HCT116 (cell line): Measurements from ENCODE around the gene CC2D2B. TPM values are rescaled to one million over a fixed set of nuclear protein-coding genes. Genes with fewer than 3 reads are reported as not detected.

Source experiments
- ATAC-seq: fragments of 200-7000 bp; cut with Tn5 transposase; 2 replicates; pipeline ENCODE4 v1.9.1; 2020; ENCODE audit warnings: mild to moderate bottlenecking, moderate library complexity
- BruUV-seq: library from RNA; stranded (reverse); fragments of 400-500 nt; replicated peaks from 2 replicates; lab custom pipeline; 2021; lab: Mats Ljungman, UMichigan
- CTCF ChIA-PET: fragments of 300-600 bp; sonication (Branson Sonifier 250); formaldehyde crosslinking; loops from one replicate; lab custom pipeline; 2021; ENCODE audit warnings: antibody characterized with exemption; lab: Charles Lee
- POLR2A ChIA-PET: fragments of 300-600, 350-600 bp; sonication (Branson Sonifier 250); formaldehyde crosslinking; loops from one replicate; lab custom pipeline; 2021; ENCODE audit warnings: antibody characterized with exemption; lab: Charles Lee
- RAD21 ChIA-PET, 2 experiments: fragments of 300-600 bp; sonication (Branson Sonifier 250); formaldehyde crosslinking; loops; one replicate each; lab custom pipeline; 2023; ENCODE audit warnings: low total read pairs in 2 of 2; ENCODE audit not compliant: uncharacterized antibody in 2 of 2, unreplicated experiment in 2 of 2, low non-redundant PET in 1 of 2; lab: Charles Lee
- DNase-seq: peaks from one replicate; pipeline ENCODE4 v3.0.0-alpha.2; 2010; ENCODE audit warnings: low read depth, low spot score
- H2AFZ ChIP-seq: fragments of 200-600 bp; shearing (Covaris generic), sonication (generic); 2 replicates; pipeline ENCODE4 v1.6.1; 2017; ENCODE audit warnings: low read depth, mixed run types, mixed read lengths, antibody characterized with exemption, low read length; ENCODE audit not compliant: poor library complexity, severe bottlenecking
- H3K27ac ChIP-seq: 2 replicates; pipeline ENCODE4 v1.5.1; 2012; ENCODE audit warnings: low read depth, low read length
- H3K27me3 ChIP-seq: fragments of 200-600 bp; sonication (generic); 2 replicates; pipeline ENCODE4 v1.6.1; 2016; ENCODE audit warnings: mixed run types, low read length, mixed read lengths; ENCODE audit not compliant: insufficient read depth
- H3K36me3 ChIP-seq, 2 experiments: fragments of 200-500 bp in 1 of 2; fragments of 200-600 bp in 1 of 2; sonication (Bioruptor generic) in 1 of 2; sonication (generic) in 1 of 2; 2 replicates each; pipeline versions ENCODE4 v1.5.1 to v1.6.1; 2014 to 2016; ENCODE audit warnings: low read length in 2 of 2, inconsistent platforms in 1 of 2, mixed read lengths in 1 of 2, mixed run types in 1 of 2; ENCODE audit not compliant: insufficient read depth in 2 of 2, control insufficient read depth in 1 of 2
- H3K4me1 ChIP-seq, 2 experiments: fragments of 200-600 bp in 1 of 2; sonication (generic) in 1 of 2; 2 replicates each; pipeline versions ENCODE4 v1.5.1 to v1.6.1; 2012 to 2017; ENCODE audit warnings: low read length in 2 of 2, inconsistent platforms in 1 of 2, mild to moderate bottlenecking in 1 of 2, mixed read lengths in 1 of 2, mixed run types in 1 of 2, moderate library complexity in 1 of 2; ENCODE audit not compliant: insufficient read depth in 2 of 2, control insufficient read depth in 1 of 2
- H3K4me2 ChIP-seq: fragments of 200-600 bp; sonication (generic); 2 replicates; pipeline ENCODE4 v1.6.1; 2017; ENCODE audit warnings: mixed run types, low read length, mixed read lengths
- H3K4me3 ChIP-seq, 2 experiments: fragments of 200-600 bp in 1 of 2; sonication (generic) in 1 of 2; replicated peaks in 1 of 2; 2 replicates each; pipeline ENCODE4 v1.5.1; 2011 to 2016; ENCODE audit warnings: low read length in 2 of 2, control low read depth in 1 of 2, low read depth in 1 of 2, mild to moderate bottlenecking in 1 of 2, mixed read lengths in 1 of 2, mixed run types in 1 of 2
- H3K79me2 ChIP-seq: fragments of 200-600 bp; sonication (generic); 2 replicates; pipeline ENCODE4 v1.6.1; 2017; ENCODE audit warnings: mild to moderate bottlenecking, mixed run types, low read length, moderate library complexity, mixed read lengths; ENCODE audit not compliant: insufficient read depth
- H3K9ac ChIP-seq: fragments of 200-600 bp; sonication (generic); 2 replicates; pipeline ENCODE4 v1.6.1; 2016; ENCODE audit warnings: low read length, mixed read lengths
- H3K9me2 ChIP-seq: fragments of 200-600 bp; sonication (generic), shearing (Covaris generic); 2 replicates; pipeline ENCODE4 v1.6.1; 2017; ENCODE audit warnings: mixed run types, mild to moderate bottlenecking, moderate library complexity; ENCODE audit not compliant: insufficient read depth
- H3K9me3 ChIP-seq, 2 experiments: fragments of 200-500 bp in 1 of 2; fragments of 200-600 bp in 1 of 2; sonication (Bioruptor generic) in 1 of 2; sonication (generic) in 1 of 2; 2 replicates each; pipeline ENCODE4 v1.6.1; 2014 to 2017; ENCODE audit warnings: low read length in 2 of 2, mixed read lengths in 2 of 2, inconsistent platforms in 1 of 2, low read depth in 1 of 2, mild to moderate bottlenecking in 1 of 2, mixed run types in 1 of 2, moderate library complexity in 1 of 2; ENCODE audit not compliant: control insufficient read depth in 1 of 2, insufficient read depth in 1 of 2
- H4K20me1 ChIP-seq: fragments of 200-600 bp; sonication (generic), shearing (Covaris generic); 2 replicates; pipeline ENCODE4 v1.6.1; 2017; ENCODE audit warnings: mixed run types, mild to moderate bottlenecking, moderate library complexity; ENCODE audit not compliant: insufficient read depth
- CBX3 ChIP-seq: IDR thresholded peaks from 2 replicates; pipeline ENCODE4 v1.6.1; 2012; ENCODE audit warnings: low read depth
- EGR1 ChIP-seq: IDR thresholded peaks from 2 replicates; pipeline ENCODE4 v1.6.1; 2012; ENCODE audit warnings: low read depth
- ELF1 ChIP-seq: IDR thresholded peaks from 2 replicates; pipeline ENCODE4 v1.6.1; 2012; ENCODE audit warnings: low read depth, borderline replicate concordance
- RAD21 ChIP-seq: IDR thresholded peaks from 2 replicates; pipeline ENCODE4 v1.6.1; 2012; ENCODE audit warnings: low read depth, mild to moderate bottlenecking
- SP1 ChIP-seq: IDR thresholded peaks from 2 replicates; pipeline ENCODE4 v1.6.1; 2012; ENCODE audit warnings: low read depth
- ZBTB33 ChIP-seq: IDR thresholded peaks from 2 replicates; pipeline ENCODE4 v1.6.1; 2011; ENCODE audit warnings: mild to moderate bottlenecking, low read length, moderate library complexity; ENCODE audit not compliant: insufficient replicate concordance; ENCODE audit errors: extremely low read depth
- ZNF274 ChIP-seq: fragments of 200-500 bp; sonication (Bioruptor generic); IDR thresholded peaks from 2 replicates; pipeline ENCODE4 v1.6.1; 2014; ENCODE audit warnings: mild to moderate bottlenecking, low read depth, low read length, inconsistent platforms
- intact Hi-C: fragments of 100-400 bp; cut with micrococcal nuclease; formaldehyde crosslinking; loops from 2 replicates; pipeline ENCODE4 v1.10.0; 2022
- total RNA-seq: library from RNA; stranded (reverse); gene quantifications from one replicate; pipeline ENCODE4 v1.2.1, GENCODE V29; 2021; ENCODE audit not compliant: unreplicated experiment
- TF ChIP-seq, protein P1 (sequence below), 3 experiments: fragments of 200-600 bp in 1 of 3; sonication (generic) in 1 of 3; IDR thresholded peaks in 2 of 3; conservative IDR thresholded peaks in 1 of 3; 2 replicates each; pipeline ENCODE4 v1.5.1; 2012 to 2017; ENCODE audit warnings: low read depth in 2 of 3, low read length in 2 of 3, antibody characterized with exemption in 1 of 3, borderline replicate concordance in 1 of 3, control low read depth in 1 of 3, mild to moderate bottlenecking in 1 of 3, mixed read lengths in 1 of 3, mixed run types in 1 of 3, moderate library complexity in 1 of 3; ENCODE audit not compliant: insufficient read depth in 1 of 3
- TF ChIP-seq, protein P2 (sequence below): IDR thresholded peaks from 2 replicates; pipeline ENCODE4 v1.6.1; 2012; ENCODE audit warnings: low read depth

CC2D2B gene
- total RNA-seq, 1 experiment from 2014 or later, result 0.20 TPM

- Histone ChIP-seq H3K9ac (no peak overlapping the region), H3K4me3 (no peak overlapping the region), H3K4me2 (no peak overlapping the region), H3K27ac (no peak overlapping the region), H3K9me3 (no peaks in the 10 kb centered on the region), H3K9me2 (no peaks in the 10 kb centered on the region), H4K20me1 (no peaks in the 10 kb centered on the region), H3K27me3 (peaks cover 13% of the 10 kb centered on the region; the same call in 1 of the 2 replicates), H3K36me3 (no peaks in the 10 kb centered on the region), H2AFZ (no peak overlapping the region), H3K79me2 (no peaks in the 10 kb centered on the region), H3K4me1 (no peaks in the 10 kb centered on the region)
- ChIA-PET RAD21 (no interaction called here), POLR2A (no interaction called here), CTCF (no interaction called here)
- no peak for TF ChIP-seq SP1
- TF ChIP-seq ELF1, result no peak
- no peak for TF ChIP-seq EGR1
- no peak for TF ChIP-seq ZBTB33
- intact Hi-C loops, result no loop called here
- no TSS peak for BruUV-seq
- ATAC-seq (no peak), DNase-seq (no peak)
These were observed 80.1 kb downstream of the CC2D2B start for GRCh38 chr10:95987685-95988426.

GRCh38 chr10:95988702-95989101 is 80.9 kb downstream of the CC2D2B start:
- Histone ChIP-seq H3K36me3 (no peaks in the 10 kb centered on the region), H3K9me2 (no peaks in the 10 kb centered on the region), H3K4me3 (no peak overlapping the region), H3K9me3 (no peaks in the 10 kb centered on the region), H4K20me1 (no peaks in the 10 kb centered on the region), H3K79me2 (no peaks in the 10 kb centered on the region), H3K4me1 (no peaks in the 10 kb centered on the region), H2AFZ (no peak overlapping the region), H3K27me3 (peaks cover 13% of the 10 kb centered on the region; the same call in 1 of the 2 replicates), H3K9ac (no peak overlapping the region), H3K4me2 (no peak overlapping the region), H3K27ac (no peak overlapping the region)
- RAD21 ChIA-PET, result no interaction called here
- BruUV-seq, result no TSS peak
- DNase-seq, result no peak
- TF ChIP-seq, protein P1, sequence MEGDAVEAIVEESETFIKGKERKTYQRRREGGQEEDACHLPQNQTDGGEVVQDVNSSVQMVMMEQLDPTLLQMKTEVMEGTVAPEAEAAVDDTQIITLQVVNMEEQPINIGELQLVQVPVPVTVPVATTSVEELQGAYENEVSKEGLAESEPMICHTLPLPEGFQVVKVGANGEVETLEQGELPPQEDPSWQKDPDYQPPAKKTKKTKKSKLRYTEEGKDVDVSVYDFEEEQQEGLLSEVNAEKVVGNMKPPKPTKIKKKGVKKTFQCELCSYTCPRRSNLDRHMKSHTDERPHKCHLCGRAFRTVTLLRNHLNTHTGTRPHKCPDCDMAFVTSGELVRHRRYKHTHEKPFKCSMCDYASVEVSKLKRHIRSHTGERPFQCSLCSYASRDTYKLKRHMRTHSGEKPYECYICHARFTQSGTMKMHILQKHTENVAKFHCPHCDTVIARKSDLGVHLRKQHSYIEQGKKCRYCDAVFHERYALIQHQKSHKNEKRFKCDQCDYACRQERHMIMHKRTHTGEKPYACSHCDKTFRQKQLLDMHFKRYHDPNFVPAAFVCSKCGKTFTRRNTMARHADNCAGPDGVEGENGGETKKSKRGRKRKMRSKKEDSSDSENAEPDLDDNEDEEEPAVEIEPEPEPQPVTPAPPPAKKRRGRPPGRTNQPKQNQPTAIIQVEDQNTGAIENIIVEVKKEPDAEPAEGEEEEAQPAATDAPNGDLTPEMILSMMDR (IDR thresholded peaks at IDR 0.05 in 2 of 3, conservative IDR thresholded peaks at IDR 0.05 in 1 of 3; ENCODE audit: borderline replicate concordance in 1 of 3, insufficient read depth in 1 of 3, low read depth in 2 of 3, low read length in 2 of 3), result 0 out of 6 replicates have a peak, but pooled peaks of 1 of the 3 experiments have one; percentile 10
- TF ChIP-seq ZNF274, result no peak
- TF ChIP-seq, protein P2, sequence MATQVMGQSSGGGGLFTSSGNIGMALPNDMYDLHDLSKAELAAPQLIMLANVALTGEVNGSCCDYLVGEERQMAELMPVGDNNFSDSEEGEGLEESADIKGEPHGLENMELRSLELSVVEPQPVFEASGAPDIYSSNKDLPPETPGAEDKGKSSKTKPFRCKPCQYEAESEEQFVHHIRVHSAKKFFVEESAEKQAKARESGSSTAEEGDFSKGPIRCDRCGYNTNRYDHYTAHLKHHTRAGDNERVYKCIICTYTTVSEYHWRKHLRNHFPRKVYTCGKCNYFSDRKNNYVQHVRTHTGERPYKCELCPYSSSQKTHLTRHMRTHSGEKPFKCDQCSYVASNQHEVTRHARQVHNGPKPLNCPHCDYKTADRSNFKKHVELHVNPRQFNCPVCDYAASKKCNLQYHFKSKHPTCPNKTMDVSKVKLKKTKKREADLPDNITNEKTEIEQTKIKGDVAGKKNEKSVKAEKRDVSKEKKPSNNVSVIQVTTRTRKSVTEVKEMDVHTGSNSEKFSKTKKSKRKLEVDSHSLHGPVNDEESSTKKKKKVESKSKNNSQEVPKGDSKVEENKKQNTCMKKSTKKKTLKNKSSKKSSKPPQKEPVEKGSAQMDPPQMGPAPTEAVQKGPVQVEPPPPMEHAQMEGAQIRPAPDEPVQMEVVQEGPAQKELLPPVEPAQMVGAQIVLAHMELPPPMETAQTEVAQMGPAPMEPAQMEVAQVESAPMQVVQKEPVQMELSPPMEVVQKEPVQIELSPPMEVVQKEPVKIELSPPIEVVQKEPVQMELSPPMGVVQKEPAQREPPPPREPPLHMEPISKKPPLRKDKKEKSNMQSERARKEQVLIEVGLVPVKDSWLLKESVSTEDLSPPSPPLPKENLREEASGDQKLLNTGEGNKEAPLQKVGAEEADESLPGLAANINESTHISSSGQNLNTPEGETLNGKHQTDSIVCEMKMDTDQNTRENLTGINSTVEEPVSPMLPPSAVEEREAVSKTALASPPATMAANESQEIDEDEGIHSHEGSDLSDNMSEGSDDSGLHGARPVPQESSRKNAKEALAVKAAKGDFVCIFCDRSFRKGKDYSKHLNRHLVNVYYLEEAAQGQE, result no peak
- no peak for TF ChIP-seq ELF1
- TF ChIP-seq EGR1, result no peak
- no peak for TF ChIP-seq SP1
- peak; percentile 38; the same call in 1 of the 2 replicates for TF ChIP-seq RAD21
- TF ChIP-seq CBX3, result no peak
- ATAC-seq, result no peak
- intact Hi-C loops, result no loop called here
- CTCF ChIA-PET, result interaction anchor here (1.2 to 1.3 kb wide), 2 partner anchors 28 to 295 kb away, joined by 3 read pairs; partner anchors contain the start of gene TCTN3
- POLR2A ChIA-PET, result no interaction called here
